NCI-H1105 (cell line): ENCODE data around the gene DIDO1.

Experiments
- DNase-seq: peaks from one replicate; lab custom pipeline; 2025; lab: John Stamatoyannopoulos, UW

DIDO1 gene

GRCh38 chr20:62834967-62835730, 91.2 kb downstream of the DIDO1 start:
- DNase-seq = no peak

GRCh38 chr20:62832951-62833391, 93.3 kb downstream of the DIDO1 start:
- DNase-seq = no peak

- DNase-seq = no peak
Observed at GRCh38 chr20:62832212-62832922, 93.9 kb downstream of the DIDO1 start.

DNA sequence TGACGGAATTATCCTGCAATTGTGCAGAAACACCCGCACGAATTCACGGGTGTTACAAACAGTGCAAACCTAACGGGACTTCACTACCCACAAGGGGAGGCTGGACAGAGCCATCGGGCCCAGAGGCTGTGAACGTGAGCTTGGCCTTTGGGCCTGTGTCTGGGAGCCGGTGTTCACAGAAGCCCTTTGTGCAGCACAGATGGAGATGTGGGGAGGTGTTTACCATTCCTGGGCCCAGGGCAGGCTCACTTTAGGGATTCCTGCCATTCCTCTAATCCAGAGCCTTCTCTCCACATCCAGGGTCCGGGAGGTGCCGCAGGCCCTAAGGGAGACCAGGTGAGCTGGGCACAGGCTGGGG, 94.5 kb downstream of the DIDO1 start:
- DNase-seq = no peak

DNA sequence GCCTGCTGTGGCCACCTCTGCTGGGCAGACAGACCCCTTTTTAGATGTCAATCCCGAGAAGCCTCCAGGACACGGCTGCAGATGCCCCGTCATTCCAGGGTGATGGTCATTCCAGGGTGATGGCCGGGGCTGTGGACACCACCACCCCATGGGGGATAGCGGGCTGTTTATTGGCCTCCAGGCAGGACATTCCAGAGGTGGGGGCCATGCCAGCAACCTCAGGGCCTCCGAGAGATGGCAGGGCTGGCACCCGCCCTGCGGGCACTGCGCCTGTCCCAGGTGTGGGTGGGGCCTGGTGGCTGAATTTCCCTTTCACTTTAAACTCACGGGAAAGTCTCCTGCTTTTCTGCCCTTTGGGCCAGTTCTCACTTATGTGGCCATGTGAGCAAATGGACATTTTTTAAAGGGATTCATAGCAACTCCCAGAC, 94.9 kb downstream of the DIDO1 start:
- DNase-seq = no peak

DNA sequence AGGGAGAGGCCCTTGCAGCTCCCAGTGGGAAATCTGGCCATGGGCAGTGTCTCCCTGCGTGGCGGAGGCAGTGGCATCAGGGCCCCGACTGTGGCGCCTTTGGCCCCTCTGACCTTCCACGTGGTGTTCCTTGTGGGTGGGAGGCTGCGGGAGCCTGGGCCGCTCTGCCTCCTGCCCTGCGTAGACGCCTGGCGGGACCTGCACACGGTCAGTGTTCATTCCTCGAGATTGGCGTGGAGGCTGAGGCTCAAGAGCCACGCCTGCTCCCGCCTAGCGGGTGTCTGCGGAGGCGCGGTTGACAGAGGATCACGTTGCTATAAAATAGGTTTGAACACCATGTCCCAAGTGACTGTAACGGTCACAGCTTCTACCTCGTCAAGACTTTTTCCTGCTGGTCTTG, 95.5 kb downstream of the DIDO1 start:
- DNase-seq = no peak

DNA sequence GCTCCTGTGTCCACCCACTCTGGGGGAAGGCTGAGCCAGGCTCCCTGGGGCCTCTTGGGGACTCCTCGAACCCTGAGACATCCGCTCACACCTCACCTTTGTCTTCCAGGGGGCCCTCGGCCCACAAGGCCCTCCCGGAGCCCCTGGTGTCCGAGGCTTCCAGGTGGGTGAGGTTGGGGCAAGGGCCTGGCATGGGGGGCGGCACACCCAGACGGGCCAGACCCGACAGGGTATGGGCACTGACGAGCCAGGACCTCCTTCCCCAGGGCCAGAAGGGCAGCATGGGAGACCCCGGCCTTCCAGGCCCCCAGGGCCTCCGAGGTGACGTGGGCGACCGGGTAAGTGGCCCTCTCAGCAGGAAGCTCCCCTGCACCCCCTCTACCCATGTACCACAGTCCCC, 96.1 kb downstream of the DIDO1 start:
- no peak for DNase-seq

GRCh38 chr20:62829231-62830230, 96.8 kb downstream of the DIDO1 start:
- no peak for DNase-seq

GRCh38 chr20:62828511-62829230, 97.6 kb downstream of the DIDO1 start:
- no peak for DNase-seq

DNA sequence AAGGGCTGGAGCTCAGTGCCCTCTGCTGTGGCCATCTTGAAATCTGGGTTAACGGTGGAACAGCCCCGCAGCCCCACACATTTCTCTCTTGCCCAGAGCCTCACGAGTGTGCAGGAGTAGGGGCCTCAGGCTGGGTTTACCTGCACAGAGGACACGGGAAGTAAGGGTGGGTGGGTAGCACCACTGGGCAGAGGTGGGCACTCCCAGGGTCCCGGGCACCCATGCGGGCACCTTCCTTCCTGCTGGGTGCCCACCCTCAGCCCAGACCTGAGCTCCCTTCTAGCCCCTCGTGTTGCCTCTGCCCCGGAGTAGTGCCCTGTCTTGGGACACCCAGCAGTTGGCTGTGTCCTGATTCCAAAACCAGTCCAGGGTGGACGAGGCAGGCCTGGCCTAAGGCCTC, 98.3 kb downstream of the DIDO1 start:
- DNase-seq = no peak
